Hindlimb muscle (tissue), 1 donor: ENCODE measurements around the gene ZBTB25. TPM values are rescaled to one million over a fixed set of nuclear protein-coding genes. Genes with fewer than 3 reads are reported as not detected.
A peak's percentile ranks its signal among the peaks of the same experiment; 100 is the strongest.
"Not testable (repeated sequence)": the region's sequence is repeated elsewhere in the genome, so short reads cannot be mapped to it uniquely, and the experiment has no call there.

Source experiments
- DNase-seq: peaks from one replicate; pipeline ENCODE4 v3.0.0-alpha.2; 2013
- polyA plus RNA-seq: library from polyadenylated mRNA; unstranded; fragments of 120-200 nt; gene quantifications from one replicate; pipeline ENCODE4 v1.2.1, GENCODE V29; 2013; ENCODE audit not compliant: insufficient read length

The ZBTB25 gene, protein sequence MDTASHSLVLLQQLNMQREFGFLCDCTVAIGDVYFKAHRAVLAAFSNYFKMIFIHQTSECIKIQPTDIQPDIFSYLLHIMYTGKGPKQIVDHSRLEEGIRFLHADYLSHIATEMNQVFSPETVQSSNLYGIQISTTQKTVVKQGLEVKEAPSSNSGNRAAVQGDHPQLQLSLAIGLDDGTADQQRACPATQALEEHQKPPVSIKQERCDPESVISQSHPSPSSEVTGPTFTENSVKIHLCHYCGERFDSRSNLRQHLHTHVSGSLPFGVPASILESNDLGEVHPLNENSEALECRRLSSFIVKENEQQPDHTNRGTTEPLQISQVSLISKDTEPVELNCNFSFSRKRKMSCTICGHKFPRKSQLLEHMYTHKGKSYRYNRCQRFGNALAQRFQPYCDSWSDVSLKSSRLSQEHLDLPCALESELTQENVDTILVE
- polyA plus RNA-seq = 7.8 TPM

DNA sequence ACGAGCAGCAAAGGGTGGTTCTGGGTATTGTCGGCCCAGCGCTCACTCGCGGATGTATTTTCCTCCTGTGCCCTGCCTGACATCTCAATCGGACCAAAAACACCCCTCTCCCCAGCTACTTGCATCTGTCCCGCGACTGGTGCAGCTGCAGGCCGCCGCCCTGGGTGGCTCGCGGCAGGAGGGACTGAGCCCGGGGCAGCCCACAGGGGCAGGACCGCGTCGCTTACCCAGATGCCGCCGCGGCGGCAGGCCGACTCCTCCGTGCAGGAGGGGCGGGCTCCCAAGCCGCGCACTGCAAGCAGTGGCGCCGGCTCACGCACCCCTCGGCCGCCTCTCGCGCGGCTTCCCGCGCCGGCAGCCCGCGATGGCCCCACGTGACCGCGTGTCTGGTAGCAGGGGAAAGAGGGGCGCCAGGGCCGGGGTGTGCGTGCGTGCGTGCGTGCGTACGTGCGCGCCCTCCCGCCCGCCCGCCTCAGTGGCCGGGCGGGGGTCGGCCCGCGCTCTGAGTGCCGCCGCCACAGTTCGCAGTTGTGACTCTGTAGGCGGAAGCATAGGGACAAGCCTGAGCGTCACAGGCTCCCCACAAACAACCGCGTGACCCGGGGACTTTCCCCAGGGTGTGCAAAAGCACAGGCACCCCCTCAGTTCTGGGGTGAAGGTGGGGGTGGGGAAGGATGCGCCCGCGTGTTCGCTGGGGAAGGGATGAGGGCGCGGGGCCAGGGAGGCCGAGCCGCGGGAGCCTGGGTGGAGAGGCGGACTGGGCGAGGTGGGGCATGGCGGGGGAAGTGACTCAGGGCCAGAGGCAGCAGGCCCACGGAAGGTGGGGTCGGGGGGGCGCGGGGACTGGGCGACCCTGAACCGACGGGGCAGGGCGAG, at the start of gene ZBTB25:
Gene ZBTB25 (minus strand): TSS at position 405 of the 876 bp plus-strand sequence. CDS start 13,305 bp downstream, outside the sequence.
- peak; percentile 96 for DNase-seq

DNA sequence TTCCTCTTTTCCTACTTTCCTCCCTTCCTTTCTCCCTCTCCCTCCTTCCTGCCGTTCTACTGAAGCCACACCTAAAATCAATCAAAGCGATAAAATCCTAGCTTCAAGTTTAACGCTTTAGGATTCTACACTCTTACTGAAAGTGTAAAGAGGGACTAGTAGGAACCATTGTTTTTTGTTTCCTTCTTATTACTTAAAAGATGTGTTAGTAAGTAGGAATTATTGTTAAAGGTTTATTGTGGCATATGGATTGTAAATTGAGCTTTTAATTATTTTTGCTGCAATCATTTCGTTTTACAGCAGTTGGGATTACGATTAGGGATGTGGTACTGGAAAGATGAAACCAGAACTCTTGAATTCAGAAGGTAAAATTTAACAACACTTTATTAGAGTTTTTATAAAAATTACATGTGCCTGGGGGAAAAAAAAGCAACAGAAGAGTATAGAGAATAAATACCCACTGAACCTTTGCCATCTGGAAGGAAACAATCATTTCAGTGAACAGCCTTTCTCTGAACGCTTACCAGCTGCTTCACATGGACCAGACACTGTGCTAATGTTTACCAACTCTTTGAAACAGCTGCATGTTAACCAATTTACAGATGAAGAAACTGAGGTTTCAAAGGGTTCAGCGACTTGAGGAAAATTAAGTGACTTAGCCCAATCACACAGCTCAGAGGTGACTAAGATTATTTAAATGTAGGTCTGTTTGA, 47.1 kb upstream of the ZBTB25 start:
- DNase-seq = no peak

DNA sequence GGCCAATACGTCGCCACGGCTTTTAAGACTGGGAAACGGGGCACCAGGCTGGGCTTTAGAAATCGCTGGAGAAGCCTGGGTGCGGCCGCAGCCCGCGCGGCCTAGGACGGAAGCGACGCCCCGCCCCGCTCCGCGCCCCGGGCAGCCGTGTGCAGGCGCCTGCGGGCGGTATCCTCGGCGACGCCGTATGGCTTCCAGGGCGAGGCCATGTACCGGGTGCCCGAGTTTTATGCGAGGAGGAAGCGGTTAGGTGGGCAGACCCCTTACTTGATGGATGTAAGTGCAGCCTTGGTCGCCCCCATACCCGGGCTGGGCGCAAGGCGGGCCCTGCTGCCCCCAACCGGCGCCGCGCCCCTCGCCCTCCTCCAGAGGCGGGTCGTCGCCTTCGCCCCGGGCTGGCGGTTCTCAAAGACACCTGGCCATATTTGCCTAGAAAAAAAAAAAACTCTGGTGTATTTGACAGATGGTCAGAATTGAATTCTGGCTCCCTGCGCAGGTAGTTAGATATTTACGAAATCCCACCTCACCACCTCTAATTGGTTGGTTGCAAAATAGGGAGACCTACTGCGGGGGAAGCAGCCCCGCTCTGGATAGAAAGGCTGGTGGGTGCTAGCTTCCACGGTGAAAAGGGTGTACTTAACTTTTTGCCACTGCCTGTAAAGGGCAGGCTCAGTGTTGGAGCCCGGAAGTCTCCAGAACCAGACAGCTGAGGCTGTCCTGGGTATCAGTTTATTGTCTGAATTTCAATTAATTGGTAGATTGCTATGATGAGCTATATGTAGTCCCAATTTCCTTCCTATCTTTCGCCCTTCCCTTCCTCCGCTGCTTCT, 46.4 kb upstream of the ZBTB25 start, which contains the start of gene PPP1R36:
Gene PPP1R36 (plus strand): TSS at position 171 of the 830 bp plus-strand sequence. CDS start 37 bp downstream, at position 208.
- DNase-seq = no peak

DNA sequence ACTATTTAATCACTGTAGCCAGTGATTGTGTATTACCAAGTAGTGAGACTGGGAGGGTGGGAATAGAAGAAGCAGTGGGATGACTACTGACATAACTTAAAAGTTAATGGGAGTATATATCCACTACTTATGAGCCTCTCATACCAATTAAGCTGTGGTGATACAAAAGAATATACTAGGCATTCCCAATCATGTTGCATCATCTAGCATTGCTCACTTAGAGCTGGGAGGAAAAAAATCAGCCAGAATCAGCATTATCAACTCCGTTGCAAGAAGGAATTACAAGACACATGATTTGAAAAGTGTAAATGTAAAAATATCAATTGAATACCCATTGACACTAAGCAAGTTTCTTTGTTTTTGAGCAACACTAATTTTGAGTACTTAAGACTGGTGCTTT, 45.4 kb upstream of the ZBTB25 start:
- no peak for DNase-seq

DNA sequence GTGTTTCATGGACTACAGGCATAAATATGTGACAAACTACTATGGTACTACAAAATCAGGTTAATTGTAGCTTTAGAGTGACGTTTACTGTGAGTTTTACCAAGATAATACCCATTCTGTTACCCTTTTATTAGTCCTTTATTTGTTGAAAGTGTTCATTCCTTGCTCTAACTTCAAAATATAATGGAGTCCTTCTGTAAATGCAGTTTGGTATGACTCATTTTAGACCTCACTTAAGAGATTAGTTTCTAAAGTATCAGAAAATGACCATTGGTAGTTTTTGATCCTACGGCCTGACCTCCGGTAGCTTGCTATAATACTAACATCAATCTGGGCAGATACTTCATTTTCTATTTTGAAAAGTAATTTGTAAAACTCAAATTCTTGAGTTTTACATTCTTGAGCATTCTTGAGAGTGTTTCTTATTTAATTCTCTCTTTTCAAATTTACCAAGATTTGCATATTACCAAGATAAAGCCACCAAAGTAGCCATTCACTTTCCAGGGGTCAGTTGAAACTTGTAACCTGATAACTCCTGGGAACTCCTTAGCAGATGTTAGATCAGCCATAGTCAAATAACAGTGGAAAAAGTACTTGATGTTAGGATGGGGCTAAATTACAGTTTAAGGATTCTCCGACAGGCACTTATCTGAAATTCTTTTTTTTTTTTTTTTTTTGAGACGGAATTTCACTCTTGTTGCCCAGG, 41.1 kb upstream of the ZBTB25 start:
- no peak for DNase-seq

DNA sequence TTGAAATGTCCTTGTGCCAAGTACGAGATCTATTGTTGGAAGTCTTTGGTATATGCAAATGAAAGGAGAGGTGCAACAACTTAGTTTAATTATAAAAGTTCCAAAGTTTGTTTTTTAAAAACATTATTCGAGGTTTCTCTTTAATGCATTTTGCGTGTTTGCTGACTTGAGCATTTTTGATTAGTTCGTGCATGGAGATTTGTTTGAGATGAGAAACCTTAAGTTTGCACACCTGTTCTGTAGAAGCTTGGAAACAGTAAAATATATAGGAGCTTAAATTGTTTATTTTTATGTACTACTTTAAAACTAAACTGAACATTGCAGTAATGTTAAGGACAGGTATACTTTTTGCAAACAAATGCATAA, 39.2 kb upstream of the ZBTB25 start:
- no peak for DNase-seq

DNA sequence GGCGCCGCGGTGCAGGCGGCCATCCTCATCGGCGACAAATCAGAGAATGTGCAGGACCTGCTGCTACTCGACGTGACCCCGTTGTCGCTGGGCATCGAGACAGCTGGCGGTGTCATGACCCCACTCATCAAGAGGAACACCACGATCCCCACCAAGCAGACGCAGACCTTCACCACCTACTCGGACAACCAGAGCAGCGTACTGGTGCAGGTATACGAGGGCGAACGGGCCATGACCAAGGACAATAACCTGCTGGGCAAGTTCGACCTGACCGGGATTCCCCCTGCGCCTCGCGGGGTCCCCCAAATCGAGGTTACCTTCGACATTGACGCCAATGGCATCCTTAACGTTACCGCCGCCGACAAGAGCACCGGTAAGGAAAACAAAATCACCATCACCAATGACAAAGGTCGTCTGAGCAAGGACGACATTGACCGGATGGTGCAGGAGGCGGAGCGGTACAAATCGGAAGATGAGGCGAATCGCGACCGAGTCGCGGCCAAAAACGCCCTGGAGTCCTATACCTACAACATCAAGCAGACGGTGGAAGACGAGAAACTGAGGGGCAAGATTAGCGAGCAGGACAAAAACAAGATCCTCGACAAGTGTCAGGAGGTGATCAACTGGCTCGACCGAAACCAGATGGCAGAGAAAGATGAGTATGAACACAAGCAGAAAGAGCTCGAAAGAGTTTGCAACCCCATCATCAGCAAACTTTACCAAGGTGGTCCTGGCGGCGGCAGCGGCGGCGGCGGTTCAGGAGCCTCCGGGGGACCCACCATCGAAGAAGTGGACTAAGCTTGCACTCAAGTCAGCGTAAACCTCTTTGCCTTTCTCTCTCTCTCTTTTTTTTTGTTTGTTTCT, 38.6 kb upstream of the ZBTB25 start:
- no peak for DNase-seq

DNA sequence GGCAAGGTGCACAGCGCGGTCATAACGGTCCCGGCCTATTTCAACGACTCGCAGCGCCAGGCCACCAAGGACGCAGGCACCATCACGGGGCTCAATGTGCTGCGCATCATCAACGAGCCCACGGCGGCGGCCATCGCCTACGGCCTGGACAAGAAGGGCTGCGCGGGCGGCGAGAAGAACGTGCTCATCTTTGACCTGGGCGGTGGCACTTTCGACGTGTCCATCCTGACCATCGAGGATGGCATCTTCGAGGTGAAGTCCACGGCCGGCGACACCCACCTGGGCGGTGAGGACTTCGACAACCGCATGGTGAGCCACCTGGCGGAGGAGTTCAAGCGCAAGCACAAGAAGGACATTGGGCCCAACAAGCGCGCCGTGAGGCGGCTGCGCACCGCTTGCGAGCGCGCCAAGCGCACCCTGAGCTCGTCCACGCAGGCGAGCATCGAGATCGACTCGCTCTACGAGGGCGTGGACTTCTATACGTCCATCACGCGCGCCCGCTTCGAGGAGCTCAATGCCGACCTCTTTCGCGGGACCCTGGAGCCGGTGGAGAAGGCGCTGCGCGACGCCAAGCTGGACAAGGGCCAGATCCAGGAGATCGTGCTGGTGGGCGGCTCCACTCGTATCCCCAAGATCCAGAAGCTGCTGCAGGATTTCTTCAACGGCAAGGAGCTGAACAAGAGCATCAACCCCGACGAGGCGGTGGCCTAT, 37.8 kb upstream of the ZBTB25 start:
- peak; percentile 41 for DNase-seq

DNA sequence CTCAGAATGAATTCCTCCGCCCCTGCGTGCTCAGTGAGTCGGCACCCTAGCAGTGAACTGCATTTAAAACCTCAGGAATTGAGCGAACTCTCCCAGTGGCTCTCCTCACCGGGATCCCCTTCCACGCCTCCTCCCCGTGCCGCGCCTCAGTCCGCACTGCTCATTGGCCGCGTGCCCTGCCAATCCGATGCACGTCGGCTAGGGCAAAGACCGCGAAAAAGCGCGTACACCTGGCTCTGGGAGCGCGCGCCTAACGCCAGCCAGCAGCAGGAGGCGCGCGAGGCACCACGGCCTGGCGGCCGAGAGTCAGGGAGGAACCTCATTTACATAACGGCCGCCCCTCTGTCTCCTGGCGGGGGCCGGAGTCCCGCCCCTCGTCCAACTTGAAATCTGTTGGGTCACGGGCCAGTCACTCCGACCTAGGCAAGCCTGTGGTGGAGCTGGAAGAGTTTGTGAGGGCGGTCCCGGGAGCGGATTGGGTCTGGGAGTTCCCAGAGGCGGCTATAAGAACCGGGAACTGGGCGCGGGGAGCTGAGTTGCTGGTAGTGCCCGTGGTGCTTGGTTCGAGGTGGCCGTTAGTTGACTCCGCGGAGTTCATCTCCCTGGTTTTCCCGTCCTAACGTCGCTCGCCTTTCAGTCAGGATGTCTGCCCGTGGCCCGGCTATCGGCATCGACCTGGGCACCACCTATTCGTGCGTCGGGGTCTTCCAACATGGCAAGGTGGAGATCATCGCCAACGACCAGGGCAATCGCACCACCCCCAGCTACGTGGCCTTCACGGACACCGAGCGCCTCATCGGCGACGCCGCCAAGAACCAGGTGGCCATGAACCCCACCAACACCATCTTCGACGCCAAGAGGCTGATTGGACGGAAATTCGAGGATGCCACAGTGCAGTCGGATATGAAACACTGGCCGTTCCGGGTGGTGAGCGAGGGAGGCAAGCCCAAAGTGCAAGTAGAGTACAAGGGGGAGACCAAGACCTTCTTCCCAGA, 36.9 kb upstream of the ZBTB25 start, which contains the start of gene HSPA2:
Gene HSPA2 (plus strand): TSS at position 534 of the 995 bp plus-strand sequence. CDS start 109 bp downstream, at position 643.
- peak; percentile 97 for DNase-seq

DNA sequence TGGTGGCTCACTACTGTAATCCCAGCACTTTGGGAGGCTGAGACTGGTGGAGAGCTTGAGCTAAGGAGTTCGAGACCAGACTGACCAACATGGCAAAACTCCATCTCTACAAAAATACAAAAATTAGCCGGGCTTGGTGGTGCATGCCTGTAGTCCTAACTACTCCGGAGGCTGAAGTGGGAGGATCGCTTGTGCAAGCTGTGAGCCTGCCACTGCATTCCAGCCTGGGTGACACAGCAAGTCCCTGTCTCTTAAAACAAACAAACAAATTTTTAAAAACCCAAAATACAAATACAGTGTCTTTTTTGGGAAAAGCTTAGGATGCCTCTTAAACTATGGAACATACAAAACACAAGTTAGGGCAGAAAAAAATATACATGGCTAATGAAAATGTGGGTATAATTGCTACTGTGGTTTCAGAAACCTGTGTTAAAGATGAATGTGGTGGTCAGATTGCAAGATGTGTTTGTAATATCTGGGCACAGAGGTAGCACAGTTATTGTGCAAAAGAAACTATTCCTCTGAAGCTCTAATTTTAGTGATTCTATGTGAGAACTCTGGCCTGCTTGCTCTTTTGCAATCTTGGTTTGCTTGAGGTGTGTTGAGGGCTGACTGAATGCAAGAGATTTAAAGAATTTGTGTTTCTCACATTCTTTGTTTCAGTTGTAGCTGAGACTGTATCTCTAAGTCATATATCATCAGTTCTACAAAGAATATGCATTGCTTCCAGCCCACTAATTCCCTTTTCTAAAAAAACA, 33.0 kb upstream of the ZBTB25 start:
- no peak for DNase-seq

DNA sequence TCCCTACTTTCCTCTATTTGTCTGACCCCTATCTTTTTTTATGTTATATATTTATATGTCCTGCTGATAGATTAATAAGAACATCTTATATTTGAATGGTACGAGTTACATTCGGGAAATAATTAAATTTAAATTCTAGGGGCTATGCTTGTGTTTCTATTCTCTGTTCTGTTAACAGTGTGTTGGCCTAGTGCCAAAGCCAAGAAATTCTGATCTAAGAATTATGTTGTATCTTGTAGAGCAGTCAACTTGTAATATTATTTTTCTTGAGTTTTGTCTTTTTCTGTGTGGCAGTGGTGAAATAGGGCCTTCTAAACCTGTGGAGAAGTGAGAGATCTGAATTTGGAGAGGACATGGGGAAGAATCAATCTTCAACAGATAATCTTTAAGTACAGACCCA, 27.9 kb upstream of the ZBTB25 start:
- no peak for DNase-seq

DNA sequence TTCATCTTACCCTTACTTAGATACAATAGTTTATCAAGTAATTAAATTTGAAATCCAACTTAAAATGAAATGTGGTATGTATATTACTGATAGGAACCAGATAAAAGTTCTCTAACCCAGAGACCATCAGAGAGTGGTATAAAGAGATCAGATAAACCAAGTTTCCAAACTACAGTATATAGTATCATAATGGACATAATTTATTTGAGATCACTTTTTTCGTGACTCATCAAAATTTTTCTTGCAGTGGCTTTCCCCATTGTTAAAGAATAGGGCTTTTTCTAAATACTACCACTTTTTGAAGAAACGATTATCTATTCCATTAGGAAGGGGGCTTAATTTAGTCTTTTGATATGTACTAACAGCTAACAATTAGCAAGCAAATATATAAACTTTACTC, 21.7 kb upstream of the ZBTB25 start:
- no peak for DNase-seq

DNA sequence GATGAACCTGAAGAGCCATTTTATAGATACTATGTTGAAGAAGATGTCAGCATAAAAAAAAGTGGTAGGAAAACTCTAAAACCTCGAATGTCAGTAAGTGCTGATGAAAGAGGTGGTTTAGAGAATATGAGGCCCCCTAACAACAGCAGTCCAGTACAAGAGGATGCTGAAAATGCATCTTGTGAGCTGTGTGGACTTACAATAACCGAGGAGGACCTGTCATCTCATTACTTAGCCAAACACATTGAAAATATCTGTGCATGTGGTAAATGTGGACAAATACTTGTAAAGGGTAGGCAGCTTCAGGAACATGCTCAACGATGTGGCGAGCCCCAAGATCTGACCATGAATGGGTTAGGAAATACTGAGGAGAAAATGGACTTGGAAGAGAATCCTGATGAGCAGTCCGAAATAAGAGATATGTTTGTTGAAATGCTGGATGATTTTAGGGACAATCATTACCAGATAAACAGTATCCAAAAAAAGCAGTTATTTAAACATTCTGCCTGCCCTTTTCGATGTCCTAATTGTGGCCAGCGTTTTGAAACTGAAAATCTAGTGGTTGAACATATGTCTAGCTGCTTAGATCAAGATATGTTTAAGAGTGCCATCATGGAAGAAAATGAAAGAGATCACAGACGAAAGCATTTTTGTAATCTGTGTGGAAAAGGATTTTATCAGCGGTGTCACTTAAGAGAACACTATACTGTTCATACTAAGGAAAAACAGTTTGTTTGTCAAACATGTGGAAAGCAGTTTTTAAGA, 19.1 kb upstream of the ZBTB25 start:
- no peak for DNase-seq

DNA sequence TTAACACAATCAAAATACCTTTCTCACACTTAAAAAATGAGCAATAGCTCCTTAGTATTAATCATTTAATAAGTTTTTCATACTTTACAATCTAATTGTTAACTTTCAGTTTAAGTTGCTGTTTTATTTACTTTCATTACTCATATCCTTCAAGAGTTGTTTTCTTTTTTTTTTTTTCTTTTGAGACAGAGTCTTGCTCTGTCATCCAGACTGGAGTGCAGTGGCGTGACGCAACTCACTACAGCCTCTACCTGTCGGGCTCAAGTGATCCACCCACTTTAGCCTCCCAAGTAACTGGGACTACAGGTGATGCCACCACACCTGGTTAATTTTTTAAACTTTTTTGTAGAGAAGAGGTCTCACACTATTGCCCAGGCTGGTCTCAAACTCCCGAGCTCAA, 17.1 kb upstream of the ZBTB25 start:
- no peak for DNase-seq

DNA sequence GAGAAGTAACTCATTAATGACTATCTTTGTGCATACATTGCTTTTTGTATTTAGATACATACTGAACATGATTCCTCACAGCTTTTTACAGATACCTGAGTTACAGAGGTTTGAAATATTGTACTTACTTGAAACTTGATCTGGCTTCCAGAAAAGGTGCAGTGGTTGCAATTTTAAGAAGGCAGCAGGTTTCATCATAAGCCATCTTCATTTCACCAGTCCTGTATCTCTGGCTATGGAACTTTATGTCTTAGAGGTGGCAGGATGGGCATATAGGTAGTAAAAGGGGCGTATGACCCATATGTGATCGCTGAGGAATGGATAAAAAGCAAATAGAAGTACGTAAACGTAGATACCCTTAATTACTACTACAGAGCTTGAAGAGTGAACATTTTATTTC, 14.6 kb upstream of the ZBTB25 start:
- DNase-seq = no peak

DNA sequence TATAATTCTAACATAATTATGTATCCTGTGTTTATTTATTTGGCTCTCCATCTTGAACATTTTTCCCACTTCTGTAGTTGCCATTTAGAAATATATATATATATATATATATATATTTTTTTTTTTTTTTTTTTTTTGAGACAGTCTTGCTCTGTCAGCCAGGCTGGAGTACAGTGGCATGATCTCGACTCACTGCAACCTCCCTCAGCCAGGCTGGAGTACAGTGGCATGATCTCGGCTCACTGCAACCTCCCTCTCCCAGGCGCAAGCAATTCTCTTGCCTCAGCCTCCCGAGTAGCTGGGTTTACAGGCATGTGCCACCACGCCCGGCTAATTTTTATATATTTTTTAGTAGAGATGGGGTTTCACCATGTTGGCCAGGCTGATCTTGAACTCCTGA, 14.0 kb upstream of the ZBTB25 start:
- DNase-seq = not testable (repeated sequence)
